HG03060 (cell line): ENCODE results near the gene SEC16A.
"Not testable (repeated sequence)": the region's sequence is repeated elsewhere in the genome, so short reads cannot be mapped to it uniquely, and the experiment has no call there.

Source experiments
- ATAC-seq: cut with Tn5 transposase; IDR thresholded peaks from one replicate; pipeline ENCODE4 v1.9.1; 2021; ENCODE audit warnings: low read depth, moderate number of reproducible peaks; ENCODE audit not compliant: unreplicated experiment

The SEC16A gene

GRCh38 chr9:136429683-136430491, 53.0 kb downstream of the SEC16A start:
- no peak for ATAC-seq

- ATAC-seq = no peak
Observed at GRCh38 chr9:136429075-136429628, 53.7 kb downstream of the SEC16A start.

- no peak for ATAC-seq
Observed at GRCh38 chr9:136426787-136427186, 56.1 kb downstream of the SEC16A start.

- not testable (repeated sequence) for ATAC-seq
Observed at GRCh38 chr9:136425367-136425766, 57.5 kb downstream of the SEC16A start.

GRCh38 chr9:136424750-136425362, 58.0 kb downstream of the SEC16A start:
- ATAC-seq = no peak

DNA sequence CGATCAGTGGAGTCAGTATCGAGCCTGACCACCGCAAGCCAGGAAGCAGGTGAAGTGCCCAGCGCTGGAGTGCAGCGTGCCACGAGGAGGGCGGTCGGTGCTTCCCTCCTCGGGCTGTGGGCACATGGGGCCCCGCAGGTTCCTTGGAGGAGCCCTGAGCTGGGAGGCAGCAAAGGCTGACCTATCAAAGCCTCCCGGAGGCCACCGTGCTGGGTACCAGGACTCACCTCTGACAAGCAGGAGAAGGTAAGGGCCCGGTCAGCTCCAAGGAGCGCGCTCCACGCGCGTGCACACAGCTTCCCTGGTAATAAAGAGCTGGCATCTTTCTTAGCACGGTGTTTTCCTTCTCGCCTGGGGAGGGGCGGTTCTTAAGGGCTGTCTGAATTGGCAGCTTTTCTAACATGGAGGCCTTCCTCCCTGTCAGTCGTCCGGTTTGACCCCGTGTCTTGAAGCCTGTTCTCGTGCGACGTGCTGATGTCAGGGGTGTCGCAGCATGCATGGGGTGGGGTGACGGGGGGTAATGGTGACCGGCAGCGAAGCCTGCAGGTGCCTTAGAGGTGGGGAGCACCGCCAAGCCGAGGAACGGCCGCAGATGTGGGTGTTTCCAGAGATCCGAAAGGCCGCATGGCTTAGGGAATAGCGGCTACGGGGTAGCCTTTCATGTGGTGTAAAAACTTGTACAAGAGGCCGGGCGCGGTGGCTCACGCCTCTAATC, 59.3 kb downstream of the SEC16A start:
- ATAC-seq = no peak

DNA sequence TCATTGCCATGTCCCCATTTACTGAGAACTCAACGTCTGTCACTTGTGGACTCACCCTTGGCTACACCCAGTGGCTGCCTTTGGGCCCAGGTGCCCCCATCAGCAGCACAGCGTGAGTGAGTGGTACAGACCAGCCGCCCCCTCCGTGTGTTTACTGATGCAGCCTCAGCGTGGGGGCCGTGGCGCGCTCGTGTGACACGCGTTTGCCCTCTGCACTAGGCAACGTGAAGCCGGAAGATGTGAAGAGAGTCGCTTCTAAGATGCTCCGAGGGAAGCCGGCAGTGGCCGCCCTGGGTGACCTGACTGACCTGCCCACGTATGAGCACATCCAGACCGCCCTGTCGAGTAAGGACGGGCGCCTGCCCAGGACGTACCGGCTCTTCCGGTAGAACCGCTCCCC, 60.0 kb downstream of the SEC16A start:
- no peak for ATAC-seq

- ATAC-seq = no peak
Observed at GRCh38 chr9:136421791-136422190, 61.0 kb downstream of the SEC16A start.

DNA sequence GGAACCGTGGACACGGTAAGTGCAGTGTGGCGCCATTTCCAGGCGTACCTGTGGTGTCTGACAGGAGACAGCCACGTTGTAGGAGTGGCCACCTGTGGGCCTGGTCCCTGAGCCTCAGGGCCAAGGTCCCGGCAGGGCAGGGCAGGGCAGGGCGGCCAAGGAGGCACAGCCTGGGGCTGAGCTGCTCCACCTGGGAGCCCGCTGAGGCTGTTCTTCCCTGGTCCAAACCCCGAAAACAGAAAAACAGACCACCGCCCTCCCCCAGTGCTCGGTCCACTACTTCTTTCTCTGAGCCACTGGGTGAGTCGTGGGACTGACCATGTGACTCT, 63.8 kb downstream of the SEC16A start:
- no peak for ATAC-seq

DNA sequence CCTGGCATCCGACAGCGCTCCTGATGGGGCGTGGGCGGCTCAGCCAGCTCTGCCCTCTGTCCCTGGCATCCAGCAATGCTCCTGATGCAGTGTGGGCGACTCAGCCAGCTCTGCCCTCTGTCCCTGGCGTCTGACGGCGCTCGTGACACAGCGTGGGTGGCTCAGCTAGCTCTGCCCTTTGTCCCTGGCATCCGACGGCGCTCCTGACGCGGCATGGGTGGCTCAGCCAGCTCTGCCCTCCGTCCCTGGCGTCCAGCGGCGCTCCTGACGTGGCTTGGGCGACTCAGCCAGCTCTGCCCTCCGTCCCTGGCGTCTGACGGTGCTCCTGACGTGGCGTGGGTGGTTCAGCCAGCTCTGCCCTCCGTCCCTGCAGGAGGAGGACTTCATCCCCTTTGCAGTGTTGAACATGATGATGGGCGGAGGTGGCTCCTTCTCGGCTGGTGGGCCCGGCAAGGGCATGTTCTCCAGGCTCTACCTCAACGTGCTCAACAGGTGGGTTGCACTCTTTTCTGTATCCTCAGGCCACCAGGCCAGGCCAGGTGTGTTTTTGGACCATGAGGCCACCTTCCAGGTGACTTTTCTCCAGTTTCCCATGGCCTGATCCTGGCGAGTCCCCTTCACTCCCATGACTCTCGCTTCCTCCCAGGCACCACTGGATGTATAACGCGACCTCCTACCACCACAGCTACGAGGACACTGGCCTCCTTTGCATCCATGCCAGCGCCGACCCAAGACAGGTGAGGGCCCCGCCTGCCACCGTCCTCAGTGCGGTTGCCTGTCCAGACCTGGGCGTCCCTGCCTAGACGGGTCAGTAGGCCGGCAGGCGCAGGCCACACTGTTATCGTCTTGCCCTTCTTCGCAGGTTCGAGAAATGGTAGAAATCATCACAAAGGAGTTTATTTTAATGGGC, 64.4 kb downstream of the SEC16A start:
- no peak for ATAC-seq

- no peak for ATAC-seq
Observed at GRCh38 chr9:136416914-136417313, 65.9 kb downstream of the SEC16A start.

- ATAC-seq = no peak
Observed at GRCh38 chr9:136416427-136416826, 66.4 kb downstream of the SEC16A start.

- ATAC-seq = no peak
Observed at GRCh38 chr9:136412962-136413361, 69.9 kb downstream of the SEC16A start.

DNA sequence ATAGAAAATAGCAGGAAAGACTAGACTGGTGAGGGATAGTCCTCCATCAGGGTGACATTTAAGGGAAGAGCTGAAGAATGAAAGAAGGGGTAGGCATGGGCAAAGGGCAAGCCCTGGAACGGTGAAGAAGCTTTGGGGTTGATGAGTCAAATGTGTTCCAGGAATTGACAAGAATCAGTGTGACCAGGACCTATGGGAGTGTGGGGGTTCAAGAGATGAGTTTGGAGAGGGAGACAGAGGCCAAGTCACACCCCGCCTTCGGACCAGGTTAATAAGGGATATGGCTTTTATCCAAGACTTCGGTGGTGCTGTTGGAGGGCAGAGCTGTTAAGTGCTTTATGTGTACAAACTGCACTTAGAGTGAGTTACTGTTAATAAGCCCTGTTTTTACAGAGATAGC, 71.5 kb downstream of the SEC16A start:
- no peak for ATAC-seq

GRCh38 chr9:136410500-136411287, 72.1 kb downstream of the SEC16A start, which contains the start of the genes ENTR1 and PMPCA:
ENTR1 (minus strand) TSS chr9:136410614; CDS start chr9:136410397, 217 bp downstream.
PMPCA (plus strand) TSS chr9:136410658; CDS start chr9:136410669, 11 bp downstream.
- no peak for ATAC-seq

DNA sequence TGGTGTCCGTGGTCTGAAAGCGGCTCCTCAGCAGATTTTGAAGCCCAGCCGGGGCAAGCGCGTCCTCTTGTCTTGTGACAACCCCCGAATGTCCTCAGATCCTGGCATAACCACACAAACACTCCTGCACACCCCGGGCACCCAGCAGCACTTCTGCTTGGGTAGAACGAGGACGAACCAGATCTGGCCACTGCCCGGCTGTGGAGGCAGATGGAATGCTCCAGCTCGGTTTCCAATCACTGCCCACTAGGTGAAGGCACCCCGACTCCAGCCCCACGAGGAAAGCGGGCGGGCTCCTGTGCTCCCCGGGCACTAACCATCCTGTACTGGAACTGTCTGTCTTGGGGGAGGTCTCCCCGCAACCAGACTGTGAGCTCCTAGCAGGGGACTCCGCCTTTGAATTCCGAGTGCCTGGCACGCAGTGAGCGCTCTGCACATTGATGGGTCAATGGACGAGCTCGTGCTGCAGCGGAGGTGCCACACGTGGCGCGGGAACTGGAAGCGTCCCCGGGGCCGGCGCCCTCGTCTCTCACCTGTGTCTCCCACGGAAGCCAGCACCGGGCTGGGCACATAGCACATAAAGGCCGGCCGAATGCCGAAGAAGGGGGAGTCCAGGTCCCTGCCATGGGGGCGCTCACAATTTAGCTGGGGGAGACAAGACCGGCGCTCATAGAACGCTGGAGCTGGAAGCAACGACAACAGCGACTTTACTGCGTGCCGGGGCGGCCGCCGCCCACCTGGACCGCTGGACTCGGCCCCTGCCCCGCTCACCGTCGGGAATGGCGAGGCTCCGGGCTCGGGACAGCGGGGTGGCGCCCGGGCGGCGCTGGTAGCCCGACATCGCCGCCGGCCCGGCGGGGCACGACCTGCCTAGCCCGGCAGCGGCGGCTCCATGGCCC, 73.0 kb downstream of the SEC16A start:
- no peak for ATAC-seq

DNA sequence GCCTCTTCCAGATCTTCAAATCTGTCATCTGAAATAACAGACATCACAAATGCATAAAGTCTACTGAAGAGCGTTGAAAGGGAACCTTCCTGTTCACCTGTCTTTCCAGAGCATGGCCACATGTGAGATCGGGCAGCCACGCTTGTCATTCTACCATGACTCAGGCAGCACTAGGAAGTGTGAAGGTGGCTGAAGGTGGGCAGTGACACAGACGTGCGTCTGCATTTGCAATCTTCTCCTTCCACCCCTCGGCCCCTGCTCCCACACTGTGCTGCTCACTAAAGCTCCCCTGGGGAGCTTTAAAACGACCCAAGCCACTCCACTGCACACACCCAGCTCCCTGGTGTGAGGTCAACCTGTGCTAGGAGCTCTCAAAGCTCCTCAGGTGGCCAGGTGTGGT, 74.9 kb downstream of the SEC16A start:
- ATAC-seq = no peak

DNA sequence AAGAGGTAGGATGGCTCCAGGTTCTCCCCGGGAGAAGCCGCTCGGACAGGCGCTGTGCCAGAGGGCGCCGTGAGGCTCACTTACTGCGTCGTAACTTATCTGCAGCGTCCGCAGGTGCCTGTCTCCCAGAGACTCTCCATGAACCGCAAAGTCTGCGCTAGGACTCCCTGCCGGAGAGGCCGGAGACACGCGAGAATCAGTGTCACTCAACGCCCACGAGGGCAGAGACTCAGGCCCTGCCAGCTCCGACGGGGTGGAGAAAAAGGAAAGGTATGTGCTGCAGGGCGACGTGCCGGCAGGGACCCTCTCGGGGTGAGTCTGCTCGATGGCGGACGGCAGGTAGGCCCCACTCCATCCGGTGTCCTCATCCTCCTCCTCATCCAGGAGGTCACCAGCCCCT, 75.8 kb downstream of the SEC16A start:
- ATAC-seq = not testable (repeated sequence)
